H9 (cell line): ENCODE results near the gene CDH1. TPM values are rescaled to one million over a fixed set of nuclear protein-coding genes. Genes with fewer than 3 reads are reported as not detected.

Source experiments
- DNase-seq: peaks from one replicate; pipeline ENCODE4 v3.0.0-alpha.2; 2017
- H2AFZ ChIP-seq: one replicate; pipeline ENCODE4 v1.6.1; 2013; ENCODE audit warnings: mild to moderate bottlenecking, low read length, control low read depth, moderate library complexity
- H2AK5ac ChIP-seq: 2 replicates; pipeline ENCODE4 v1.6.1; 2013; ENCODE audit warnings: low read length, control low read depth, mixed read lengths; ENCODE audit not compliant: insufficient read length
- H2BK120ac ChIP-seq: one replicate; pipeline ENCODE4 v1.6.1; 2013; ENCODE audit warnings: low read depth, mild to moderate bottlenecking, low read length, control low read depth, inconsistent platforms; ENCODE audit not compliant: poor library complexity, severe bottlenecking
- H2BK12ac ChIP-seq: 2 replicates; pipeline ENCODE4 v1.6.1; 2013; ENCODE audit warnings: low read length, control low read depth, mixed read lengths, low read depth; ENCODE audit not compliant: insufficient read length
- H2BK15ac ChIP-seq: 2 replicates; pipeline ENCODE4 v1.6.1; 2013; ENCODE audit warnings: low read depth, low read length, control low read depth
- H2BK20ac ChIP-seq: one replicate; pipeline ENCODE4 v1.6.1; 2013; ENCODE audit warnings: low read depth, mild to moderate bottlenecking, low read length, control low read depth, inconsistent platforms; ENCODE audit not compliant: poor library complexity, severe bottlenecking
- H2BK5ac ChIP-seq: 2 replicates; pipeline ENCODE4 v1.6.1; 2013; ENCODE audit warnings: low read length, control low read depth, mixed read lengths; ENCODE audit not compliant: insufficient read length
- H3K14ac ChIP-seq: 2 replicates; pipeline ENCODE4 v1.6.1; 2013; ENCODE audit warnings: low read length, control low read depth; ENCODE audit not compliant: insufficient read depth
- H3K18ac ChIP-seq: 2 replicates; pipeline ENCODE4 v1.6.1; 2013; ENCODE audit warnings: low read depth, mild to moderate bottlenecking, mixed read lengths, low read length, control low read depth; ENCODE audit not compliant: insufficient read length
- H3K23ac ChIP-seq: 2 replicates; pipeline ENCODE4 v1.6.1; 2013; ENCODE audit warnings: low read length, control low read depth, mixed read lengths, low read depth; ENCODE audit not compliant: insufficient read length
- H3K23me2 ChIP-seq: 2 replicates; pipeline ENCODE4 v1.6.1; 2013; ENCODE audit warnings: low read depth, mild to moderate bottlenecking, mixed read lengths, low read length, control low read depth; ENCODE audit not compliant: insufficient read length, poor library complexity, severe bottlenecking
- H3K27ac ChIP-seq: 2 replicates; pipeline ENCODE4 v1.5.1; 2013; ENCODE audit warnings: low read length, control low read depth, mixed read lengths, low read depth; ENCODE audit not compliant: insufficient read length
- H3K27me3 ChIP-seq: 2 replicates; pipeline ENCODE4 v1.6.1; 2013; ENCODE audit warnings: low read length, control low read depth, inconsistent platforms; ENCODE audit not compliant: insufficient read depth
- H3K4ac ChIP-seq: 2 replicates; pipeline ENCODE4 v1.6.1; 2013; ENCODE audit warnings: low read depth, mild to moderate bottlenecking, control low read depth, inconsistent platforms, low read length, moderate library complexity
- H3K4me1 ChIP-seq: 2 replicates; pipeline ENCODE4 v1.6.1; 2013; ENCODE audit warnings: low read length, control low read depth, inconsistent platforms; ENCODE audit not compliant: insufficient read depth
- H3K4me2 ChIP-seq: 2 replicates; pipeline ENCODE4 v1.6.1; 2013; ENCODE audit warnings: low read length, control low read depth, mixed read lengths; ENCODE audit not compliant: insufficient read length, insufficient read depth
- H3K56ac ChIP-seq: 2 replicates; pipeline ENCODE4 v1.6.1; 2013; ENCODE audit warnings: low read depth, mild to moderate bottlenecking, mixed read lengths, low read length, control low read depth; ENCODE audit not compliant: insufficient read length
- H3K79me1 ChIP-seq: 2 replicates; pipeline ENCODE4 v1.6.1; 2013; ENCODE audit warnings: low read depth, mild to moderate bottlenecking, moderate library complexity, low read length, control low read depth, inconsistent platforms; ENCODE audit not compliant: insufficient read depth, poor library complexity, severe bottlenecking
- H3K79me2 ChIP-seq: 2 replicates; pipeline ENCODE4 v1.6.1; 2013; ENCODE audit warnings: low read length, control low read depth, inconsistent platforms; ENCODE audit not compliant: insufficient read depth
- H3K9ac ChIP-seq: 2 replicates; pipeline ENCODE4 v1.6.1; 2013; ENCODE audit warnings: low read length, control low read depth, mixed read lengths; ENCODE audit not compliant: insufficient read length; ENCODE audit errors: extremely low read depth
- H3K9me3 ChIP-seq: one replicate; pipeline ENCODE4 v1.6.1; 2013; ENCODE audit warnings: low read depth, low read length, inconsistent platforms; ENCODE audit not compliant: control insufficient read depth
- H3T11ph ChIP-seq: one replicate; pipeline ENCODE4 v1.6.1; 2013; ENCODE audit warnings: mild to moderate bottlenecking, low read length, control low read depth, inconsistent platforms
- H4K20me1 ChIP-seq: one replicate; pipeline ENCODE4 v1.6.1; 2013; ENCODE audit not compliant: control insufficient read depth, insufficient read length, insufficient read depth
- H4K5ac ChIP-seq: 2 replicates; pipeline ENCODE4 v1.6.1; 2013; ENCODE audit warnings: low read depth, mild to moderate bottlenecking, mixed read lengths, low read length, control low read depth; ENCODE audit not compliant: insufficient read length
- H4K8ac ChIP-seq: replicated peaks from 2 replicates; pipeline ENCODE4 v1.6.1; 2013; ENCODE audit warnings: low read length, control low read depth, mixed read lengths, low read depth; ENCODE audit not compliant: insufficient read length
- H4K91ac ChIP-seq: 2 replicates; pipeline ENCODE4 v1.6.1; 2013; ENCODE audit warnings: low read depth, mild to moderate bottlenecking, moderate library complexity, mixed read lengths, low read length, control low read depth; ENCODE audit not compliant: insufficient read length
- H3K27ac Mint-ChIP-seq, 3 experiments: 2 replicates in 2 of 3; 3 replicates in 1 of 3; pipeline ENCODE4 v1.8.0; 2020 to 2021; ENCODE audit warnings: mixed read lengths in 3 of 3, mild to moderate bottlenecking in 1 of 3, moderate library complexity in 1 of 3
- H3K27me3 Mint-ChIP-seq: 2 replicates; pipeline ENCODE4 v1.8.0; 2021; ENCODE audit warnings: low read depth, mild to moderate bottlenecking, moderate library complexity, mixed read lengths
- H3K36me3 Mint-ChIP-seq, 3 experiments: 2 replicates in 2 of 3; 3 replicates in 1 of 3; pipeline ENCODE4 v1.8.0; 2020 to 2021; ENCODE audit warnings: low read depth in 3 of 3, mixed read lengths in 3 of 3; ENCODE audit not compliant: insufficient read depth in 1 of 3
- H3K4me1 Mint-ChIP-seq, 2 experiments: 2 replicates each; pipeline ENCODE4 v1.8.0; 2020; ENCODE audit warnings: mixed read lengths in 2 of 2
- H3K4me3 Mint-ChIP-seq, 2 experiments: 2 replicates in 1 of 2; 3 replicates in 1 of 2; pipeline ENCODE4 v1.8.0; 2020 to 2021; ENCODE audit warnings: mild to moderate bottlenecking in 2 of 2, mixed read lengths in 2 of 2, moderate library complexity in 1 of 2
- H3K9me3 Mint-ChIP-seq, 2 experiments: 2 replicates in 1 of 2; 3 replicates in 1 of 2; pipeline ENCODE4 v1.8.0; 2020; ENCODE audit warnings: mild to moderate bottlenecking in 2 of 2, mixed read lengths in 2 of 2, moderate library complexity in 1 of 2
- CTCF ChIP-seq: fragments of 200-600 bp; sonication (generic); conservative IDR thresholded peaks from 3 replicates; pipeline ENCODE4 v1.8.0; 2021; ENCODE audit warnings: antibody characterized with exemption, mild to moderate bottlenecking
- WGBS: extraction: QIAGEN DNeasy Blood & Tissue Kit; methylation state at CpG from one replicate; pipeline ENCODE4 v1.1.7; 2013; ENCODE audit warnings: missing lambda C conversion rate, low lambda C conversion rate, mixed read lengths; ENCODE audit not compliant: insufficient read length; ENCODE audit errors: extremely low coverage; 5-methylcytosine and 5-hydroxymethylcytosine counted together
- total RNA-seq: library from RNA; stranded (reverse); gene quantifications from 2 replicates; pipeline ENCODE4 v1.2.1, GENCODE V29; 2021

CDH1 gene
- total RNA-seq, 1 experiment from 2014 or later, result 237 TPM

DNA sequence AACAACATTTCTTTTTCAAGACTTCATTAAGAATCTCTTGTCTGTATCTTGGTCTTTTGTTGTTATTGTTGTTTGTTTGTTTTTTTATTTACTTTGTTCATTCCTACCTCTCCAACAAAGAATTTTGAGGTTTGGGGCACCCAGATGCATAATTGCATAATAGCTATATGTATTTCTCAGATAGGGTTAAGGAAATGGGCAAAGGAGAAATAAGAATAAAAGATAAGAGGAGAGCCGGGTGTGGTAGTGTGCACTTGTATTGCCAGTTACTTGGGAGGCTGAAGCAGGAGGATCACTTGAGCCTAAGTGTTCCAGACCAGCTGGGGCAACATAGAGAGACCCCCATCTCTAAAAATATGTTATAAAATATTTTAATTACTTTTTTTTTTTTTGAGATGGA is 30.5 kb downstream of the CDH1 start:
- H2BK20ac ChIP-seq, result no peak overlapping the region
- H3K23ac ChIP-seq, result no peak overlapping the region
- peaks cover 4% of the 10 kb centered on the region; the same call in 1 of the 2 replicates for H3K79me2 ChIP-seq
- DNase-seq, result no peak
- Mint-ChIP-seq H3K4me1 (peaks cover 40 to 43% of the 10 kb centered on the region in 2 experiments), H3K4me3 (no peak overlapping the region), H3K27ac (0 out of 7 replicates have a peak overlapping the region, but pooled peaks of 2 of the 3 experiments have one; percentile 22 to 53), H3K27me3 (no peaks in the 10 kb centered on the region), H3K9me3 (no peaks in the 10 kb centered on the region), H3K36me3 (peaks cover 4 to 33% (median 29%) of the 10 kb centered on the region in 3 experiments; a peak in 6 of 7 replicates)
- peaks cover 16% of the 10 kb centered on the region; the same call in 1 of the 2 replicates for H3K4me1 ChIP-seq
- no peak overlapping the region for H4K8ac ChIP-seq
- H4K20me1 ChIP-seq, result no peaks in the 10 kb centered on the region
- no peaks in the 10 kb centered on the region for H3K23me2 ChIP-seq
- no peak overlapping the region for H3K18ac ChIP-seq
- no peak overlapping the region for H3K9ac ChIP-seq
- H3K4ac ChIP-seq, result no peak overlapping the region
- no peak overlapping the region for H4K91ac ChIP-seq
- H3K14ac ChIP-seq, result no peak overlapping the region
- H2BK12ac ChIP-seq, result no peak overlapping the region
- no peak overlapping the region for H2BK120ac ChIP-seq
- no peak overlapping the region for H2AK5ac ChIP-seq
- H2AFZ ChIP-seq, result no peak overlapping the region
- H3K27me3 ChIP-seq, result no peaks in the 10 kb centered on the region
- H2BK15ac ChIP-seq, result no peak overlapping the region
- H4K5ac ChIP-seq, result no peak overlapping the region
- no CpG with 5 or more reads among the region's 1 CpG for WGBS
- H3T11ph ChIP-seq, result no peak overlapping the region
- TF ChIP-seq CTCF, result no peak
- H3K79me1 ChIP-seq, result peaks cover 3% of the 10 kb centered on the region
- no peak overlapping the region for H3K56ac ChIP-seq
- H3K9me3 ChIP-seq, result no peaks in the 10 kb centered on the region
- no peak overlapping the region for H3K4me2 ChIP-seq
- no peak overlapping the region for H3K27ac ChIP-seq
- no peak overlapping the region for H2BK5ac ChIP-seq
